HEK293T (cell line): ENCODE data around the gene HK1.

Source experiments
- ARNT ChIP-seq: fragments of 450-650 bp; IDR thresholded peaks from 2 replicates; pipeline ENCODE4 v1.6.1; 2017; ENCODE audit warnings: mild to moderate bottlenecking
- ELF4 ChIP-seq: fragments of 450-650 bp; IDR thresholded peaks from 2 replicates; pipeline ENCODE4 v1.6.1; 2017; ENCODE audit warnings: antibody characterized with exemption
- FOXM1 ChIP-seq: fragments of 450-650 bp; IDR thresholded peaks from 2 replicates; pipeline ENCODE4 v1.6.1; 2017; ENCODE audit warnings: mild to moderate bottlenecking, borderline replicate concordance
- L3MBTL2 ChIP-seq: fragments of 450-650 bp; conservative IDR thresholded peaks from 2 replicates; pipeline ENCODE4 v1.6.1; 2016; ENCODE audit warnings: mild to moderate bottlenecking

DNA sequence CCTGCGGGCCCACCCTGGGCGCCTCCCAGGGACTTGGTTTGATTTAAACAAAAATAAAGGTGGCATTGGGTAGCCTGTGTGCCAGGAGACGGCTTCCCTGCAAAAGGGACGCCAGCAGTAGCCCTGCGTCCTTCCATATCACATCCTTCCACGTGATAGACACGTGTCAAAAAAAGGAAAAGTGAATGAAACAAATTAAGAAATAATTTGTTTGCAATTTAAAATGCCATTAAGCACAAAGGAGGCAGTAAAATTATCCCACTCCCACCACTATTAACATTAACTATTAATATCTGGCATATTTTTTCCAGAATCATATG lies 130.8 kb downstream of the HK1 start:
- TF ChIP-seq L3MBTL2: peak; percentile 17
- no peak for TF ChIP-seq FOXM1
- no peak for TF ChIP-seq ARNT
- TF ChIP-seq ELF4: no peak
